ENCODE data around the gene BLM.
"Not testable (repeated sequence)": the region's sequence is repeated elsewhere in the genome, so short reads cannot be mapped to it uniquely, and the experiment has no call there.

Gene BLM

GRCh38 chr15:90681480-90681879, 35.7 kb upstream of the BLM start:
- Histone ChIP-seq H3K4me1 (ENCODE audit: insufficient read depth, low read length) (no peaks in the 10 kb centered on the region), H3K27ac (ENCODE audit: low read length) (no peak overlapping the region), H3K36me3 (ENCODE audit: insufficient read depth, low read depth, low read length) (no peaks in the 10 kb centered on the region), H3K9me3 (ENCODE audit: insufficient read depth, low read depth, low read length) (no peaks in the 10 kb centered on the region), H3K9ac (ENCODE audit: low read depth, low read length) (no peak overlapping the region), H3K4me3 (ENCODE audit: low read length) (no peak overlapping the region), H3K27me3 (ENCODE audit: insufficient read depth, low read length) (no peaks in the 10 kb centered on the region)

GRCh38 chr15:90683371-90683770, 33.8 kb upstream of the BLM start:
- H3K9ac ChIP-seq (ENCODE audit: low read depth, low read length): no peak overlapping the region
- no peaks in the 10 kb centered on the region for H3K4me1 ChIP-seq (ENCODE audit: insufficient read depth, low read length)
- no peaks in the 10 kb centered on the region for H3K36me3 ChIP-seq (ENCODE audit: insufficient read depth, low read depth, low read length)
- no peak overlapping the region for H3K4me3 ChIP-seq (ENCODE audit: low read length)
- H3K9me3 ChIP-seq (ENCODE audit: insufficient read depth, low read depth, low read length): no peaks in the 10 kb centered on the region
- no peaks in the 10 kb centered on the region for H3K27me3 ChIP-seq (ENCODE audit: insufficient read depth, low read length)
- no peak overlapping the region for H3K27ac ChIP-seq (ENCODE audit: low read length)

GRCh38 chr15:90683876-90684275, 33.3 kb upstream of the BLM start:
- Histone ChIP-seq H3K27ac (ENCODE audit: low read length) (no peak overlapping the region), H3K4me1 (ENCODE audit: insufficient read depth, low read length) (no peaks in the 10 kb centered on the region), H3K9me3 (ENCODE audit: insufficient read depth, low read depth, low read length) (no peaks in the 10 kb centered on the region), H3K27me3 (ENCODE audit: insufficient read depth, low read length) (no peaks in the 10 kb centered on the region), H3K4me3 (ENCODE audit: low read length) (no peak overlapping the region), H3K9ac (ENCODE audit: low read depth, low read length) (no peak overlapping the region), H3K36me3 (ENCODE audit: insufficient read depth, low read depth, low read length) (no peaks in the 10 kb centered on the region)

GRCh38 chr15:90684281-90684680, 32.9 kb upstream of the BLM start:
- H3K4me3 ChIP-seq (ENCODE audit: low read length): no peak overlapping the region
- no peak overlapping the region for H3K9ac ChIP-seq (ENCODE audit: low read depth, low read length)
- H3K27me3 ChIP-seq (ENCODE audit: insufficient read depth, low read length): no peaks in the 10 kb centered on the region
- H3K27ac ChIP-seq (ENCODE audit: low read length): no peak overlapping the region
- no peaks in the 10 kb centered on the region for H3K36me3 ChIP-seq (ENCODE audit: insufficient read depth, low read depth, low read length)
- H3K4me1 ChIP-seq (ENCODE audit: insufficient read depth, low read length): no peaks in the 10 kb centered on the region
- H3K9me3 ChIP-seq (ENCODE audit: insufficient read depth, low read depth, low read length): no peaks in the 10 kb centered on the region

- no peaks in the 10 kb centered on the region for H3K9me3 ChIP-seq (ENCODE audit: insufficient read depth, low read depth, low read length)
- no peak overlapping the region for H3K4me3 ChIP-seq (ENCODE audit: low read length)
- no peaks in the 10 kb centered on the region for H3K4me1 ChIP-seq (ENCODE audit: insufficient read depth, low read length)
- H3K36me3 ChIP-seq (ENCODE audit: insufficient read depth, low read depth, low read length): no peaks in the 10 kb centered on the region
- H3K9ac ChIP-seq (ENCODE audit: low read depth, low read length): no peak overlapping the region
- no peak overlapping the region for H3K27ac ChIP-seq (ENCODE audit: low read length)
- H3K27me3 ChIP-seq (ENCODE audit: insufficient read depth, low read length): no peaks in the 10 kb centered on the region
Observed at GRCh38 chr15:90685591-90686434, 31.3 kb upstream of the BLM start.

- no peak overlapping the region for H3K27ac ChIP-seq (ENCODE audit: low read length)
- no peak overlapping the region for H3K9ac ChIP-seq (ENCODE audit: low read depth, low read length)
- no peaks in the 10 kb centered on the region for H3K27me3 ChIP-seq (ENCODE audit: insufficient read depth, low read length)
- no peaks in the 10 kb centered on the region for H3K36me3 ChIP-seq (ENCODE audit: insufficient read depth, low read depth, low read length)
- no peaks in the 10 kb centered on the region for H3K4me1 ChIP-seq (ENCODE audit: insufficient read depth, low read length)
- H3K4me3 ChIP-seq (ENCODE audit: low read length): no peak overlapping the region
- no peaks in the 10 kb centered on the region for H3K9me3 ChIP-seq (ENCODE audit: insufficient read depth, low read depth, low read length)
Observed at GRCh38 chr15:90686435-90687218, 30.5 kb upstream of the BLM start.

GRCh38 chr15:90689326-90689961, 27.7 kb upstream of the BLM start:
- H3K9ac ChIP-seq (ENCODE audit: low read depth, low read length); H3K4me1 ChIP-seq (ENCODE audit: insufficient read depth, low read length); H3K27ac ChIP-seq (ENCODE audit: low read length); H3K27me3 ChIP-seq (ENCODE audit: insufficient read depth, low read length); H3K36me3 ChIP-seq (ENCODE audit: insufficient read depth, low read depth, low read length); H3K4me3 ChIP-seq (ENCODE audit: low read length); H3K9me3 ChIP-seq (ENCODE audit: insufficient read depth, low read depth, low read length): not testable (repeated sequence)

GRCh38 chr15:90690585-90690984, 26.6 kb upstream of the BLM start:
- Histone ChIP-seq H3K27me3 (ENCODE audit: insufficient read depth, low read length) (no peaks in the 10 kb centered on the region), H3K4me1 (ENCODE audit: insufficient read depth, low read length) (no peaks in the 10 kb centered on the region), H3K36me3 (ENCODE audit: insufficient read depth, low read depth, low read length) (no peaks in the 10 kb centered on the region), H3K9me3 (ENCODE audit: insufficient read depth, low read depth, low read length) (no peaks in the 10 kb centered on the region), H3K27ac (ENCODE audit: low read length) (no peak overlapping the region), H3K4me3 (ENCODE audit: low read length) (no peak overlapping the region), H3K9ac (ENCODE audit: low read depth, low read length) (no peak overlapping the region)

- no peak overlapping the region for H3K4me3 ChIP-seq (ENCODE audit: low read length)
- no peaks in the 10 kb centered on the region for H3K36me3 ChIP-seq (ENCODE audit: insufficient read depth, low read depth, low read length)
- no peaks in the 10 kb centered on the region for H3K27me3 ChIP-seq (ENCODE audit: insufficient read depth, low read length)
- H3K9me3 ChIP-seq (ENCODE audit: insufficient read depth, low read depth, low read length): no peaks in the 10 kb centered on the region
- no peak overlapping the region for H3K9ac ChIP-seq (ENCODE audit: low read depth, low read length)
- no peak overlapping the region for H3K27ac ChIP-seq (ENCODE audit: low read length)
- H3K4me1 ChIP-seq (ENCODE audit: insufficient read depth, low read length): no peaks in the 10 kb centered on the region
Observed at GRCh38 chr15:90691369-90691768, 25.8 kb upstream of the BLM start.

- Histone ChIP-seq H3K36me3 (ENCODE audit: insufficient read depth, low read depth, low read length) (no peaks in the 10 kb centered on the region), H3K27me3 (ENCODE audit: insufficient read depth, low read length) (no peaks in the 10 kb centered on the region), H3K27ac (ENCODE audit: low read length) (no peak overlapping the region), H3K4me3 (ENCODE audit: low read length) (no peak overlapping the region), H3K9ac (ENCODE audit: low read depth, low read length) (no peak overlapping the region), H3K4me1 (ENCODE audit: insufficient read depth, low read length) (no peaks in the 10 kb centered on the region), H3K9me3 (ENCODE audit: insufficient read depth, low read depth, low read length) (no peaks in the 10 kb centered on the region)
Observed at GRCh38 chr15:90691982-90692773, 25.0 kb upstream of the BLM start.

GRCh38 chr15:90694987-90695386, 22.2 kb upstream of the BLM start:
- no peaks in the 10 kb centered on the region for H3K4me1 ChIP-seq (ENCODE audit: insufficient read depth, low read length)
- no peak overlapping the region for H3K9ac ChIP-seq (ENCODE audit: low read depth, low read length)
- H3K36me3 ChIP-seq (ENCODE audit: insufficient read depth, low read depth, low read length): no peaks in the 10 kb centered on the region
- H3K27me3 ChIP-seq (ENCODE audit: insufficient read depth, low read length): no peaks in the 10 kb centered on the region
- no peak overlapping the region for H3K27ac ChIP-seq (ENCODE audit: low read length)
- H3K4me3 ChIP-seq (ENCODE audit: low read length): no peak overlapping the region
- H3K9me3 ChIP-seq (ENCODE audit: insufficient read depth, low read depth, low read length): no peaks in the 10 kb centered on the region

Measured in iPS-20b (cell line).